GM12875 (cell line): ENCODE data around the gene CFAP92.
A peak's percentile ranks its signal among the peaks of the same experiment; 100 is the strongest.

Experiments
- H3K4me3 ChIP-seq: one replicate; pipeline ENCODE4 v1.5.1; 2011; ENCODE audit warnings: low read depth, low read length, control low read depth
- TF ChIP-seq, protein P1 (sequence below): IDR thresholded peaks from 2 replicates; pipeline ENCODE4 v1.5.1; 2011; ENCODE audit warnings: low read depth, mild to moderate bottlenecking, control low read depth, inconsistent platforms, low read length, moderate library complexity, borderline replicate concordance; ENCODE audit not compliant: insufficient read depth

CFAP92 gene

DNA sequence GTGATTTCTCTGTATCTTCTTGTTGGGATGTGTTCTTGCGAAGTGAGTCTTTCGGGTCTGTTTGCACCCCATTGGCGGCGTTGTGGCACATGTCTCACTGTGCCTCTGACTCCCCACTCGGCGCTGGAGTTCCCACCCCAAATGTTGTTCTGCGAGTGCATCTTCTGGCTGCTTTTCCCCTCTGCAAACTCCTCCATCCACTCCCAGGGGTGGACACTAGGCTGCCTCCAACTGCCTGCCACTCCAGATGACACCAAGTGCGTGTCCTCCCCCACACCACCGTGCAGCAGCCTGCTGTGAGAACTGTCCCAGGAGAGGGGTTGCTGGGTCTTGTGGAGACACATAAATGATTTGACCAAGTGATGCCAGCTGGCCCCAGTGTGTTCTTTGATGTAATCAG is 24.9 kb upstream of the CFAP92 start:
- TF ChIP-seq, protein P1, sequence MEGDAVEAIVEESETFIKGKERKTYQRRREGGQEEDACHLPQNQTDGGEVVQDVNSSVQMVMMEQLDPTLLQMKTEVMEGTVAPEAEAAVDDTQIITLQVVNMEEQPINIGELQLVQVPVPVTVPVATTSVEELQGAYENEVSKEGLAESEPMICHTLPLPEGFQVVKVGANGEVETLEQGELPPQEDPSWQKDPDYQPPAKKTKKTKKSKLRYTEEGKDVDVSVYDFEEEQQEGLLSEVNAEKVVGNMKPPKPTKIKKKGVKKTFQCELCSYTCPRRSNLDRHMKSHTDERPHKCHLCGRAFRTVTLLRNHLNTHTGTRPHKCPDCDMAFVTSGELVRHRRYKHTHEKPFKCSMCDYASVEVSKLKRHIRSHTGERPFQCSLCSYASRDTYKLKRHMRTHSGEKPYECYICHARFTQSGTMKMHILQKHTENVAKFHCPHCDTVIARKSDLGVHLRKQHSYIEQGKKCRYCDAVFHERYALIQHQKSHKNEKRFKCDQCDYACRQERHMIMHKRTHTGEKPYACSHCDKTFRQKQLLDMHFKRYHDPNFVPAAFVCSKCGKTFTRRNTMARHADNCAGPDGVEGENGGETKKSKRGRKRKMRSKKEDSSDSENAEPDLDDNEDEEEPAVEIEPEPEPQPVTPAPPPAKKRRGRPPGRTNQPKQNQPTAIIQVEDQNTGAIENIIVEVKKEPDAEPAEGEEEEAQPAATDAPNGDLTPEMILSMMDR = no peak
- no peak overlapping the region for H3K4me3 ChIP-seq

DNA sequence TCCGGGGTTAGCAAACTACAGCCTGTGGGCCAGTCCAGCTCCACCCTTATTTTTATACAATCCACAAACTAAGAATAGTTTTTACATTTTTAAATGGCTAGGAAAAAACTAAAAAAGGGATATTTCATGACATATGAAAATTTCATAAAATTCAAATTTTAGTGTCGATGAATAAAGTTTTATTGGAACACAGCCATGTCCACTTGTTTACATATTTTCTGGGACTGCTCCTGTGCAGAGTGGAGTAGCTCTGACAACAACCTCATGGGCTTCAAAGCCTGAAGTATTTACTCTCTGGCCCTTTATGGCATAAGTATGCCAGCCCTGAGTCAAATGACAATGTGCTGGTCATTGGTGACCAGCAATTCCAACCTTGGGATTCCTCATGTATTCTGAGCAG is 24.4 kb upstream of the CFAP92 start:
- H3K4me3 ChIP-seq = no peak overlapping the region
- TF ChIP-seq, protein P1 = no peak

DNA sequence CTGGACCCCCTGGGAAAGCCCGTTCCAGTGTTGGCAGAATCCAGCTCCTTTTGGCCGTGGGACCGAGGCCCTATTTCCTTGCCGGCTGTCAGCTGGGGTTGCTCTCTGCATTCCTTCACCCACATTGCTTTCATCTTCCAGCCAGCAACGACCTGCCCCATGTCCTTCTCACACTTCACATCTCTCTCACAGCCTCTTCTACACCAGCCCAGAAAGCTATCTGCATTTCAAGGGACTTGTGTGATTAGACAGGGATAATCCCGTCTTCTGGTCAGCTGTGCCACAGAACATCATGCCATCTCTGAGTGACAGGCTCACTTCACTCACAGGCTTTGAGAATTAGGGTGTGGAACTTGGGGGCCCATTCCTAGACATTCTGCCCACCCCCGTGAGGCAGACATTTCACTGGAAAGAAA is 23.6 kb upstream of the CFAP92 start:
- H3K4me3 ChIP-seq = peak overlapping the region; percentile 12
- TF ChIP-seq, protein P1 = no peak

DNA sequence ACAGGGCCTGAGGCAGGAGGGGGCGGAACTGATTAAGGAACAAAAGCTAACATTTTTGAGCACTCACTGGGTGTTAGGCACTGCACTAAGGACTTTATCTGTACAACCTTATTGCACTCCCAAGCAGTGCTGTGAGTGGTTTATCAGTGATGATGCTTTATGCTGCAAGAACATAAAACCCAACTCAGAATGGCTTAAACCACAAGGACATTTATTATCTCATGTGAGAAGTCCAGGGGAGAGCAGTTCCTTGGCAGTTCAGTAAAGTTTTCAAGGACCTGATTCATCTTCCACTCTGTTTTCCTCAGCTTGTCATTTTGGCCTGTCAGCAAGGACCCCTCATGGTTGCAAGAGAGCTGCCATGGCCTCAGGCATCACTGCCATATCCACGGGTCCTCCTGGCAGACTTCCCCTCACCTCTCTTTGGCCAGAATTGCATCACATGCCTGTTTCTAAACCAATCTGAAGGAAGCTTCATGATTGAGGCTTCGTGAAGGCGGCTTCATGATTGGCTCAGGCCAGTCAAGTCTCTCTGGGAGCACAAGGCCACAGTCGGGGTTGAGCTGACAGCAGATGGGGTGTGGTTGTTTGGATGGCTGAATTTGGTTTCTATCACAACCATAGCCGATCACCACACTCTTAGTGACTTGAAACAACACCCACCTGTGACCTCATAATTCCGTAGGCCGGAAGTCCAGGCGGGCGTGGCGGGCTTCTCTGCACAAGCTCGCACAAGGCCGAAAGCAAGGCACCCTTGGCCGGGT is 23.0 kb upstream of the CFAP92 start:
- peak overlapping the region; percentile 12 for H3K4me3 ChIP-seq
- TF ChIP-seq, protein P1 = no peak

DNA sequence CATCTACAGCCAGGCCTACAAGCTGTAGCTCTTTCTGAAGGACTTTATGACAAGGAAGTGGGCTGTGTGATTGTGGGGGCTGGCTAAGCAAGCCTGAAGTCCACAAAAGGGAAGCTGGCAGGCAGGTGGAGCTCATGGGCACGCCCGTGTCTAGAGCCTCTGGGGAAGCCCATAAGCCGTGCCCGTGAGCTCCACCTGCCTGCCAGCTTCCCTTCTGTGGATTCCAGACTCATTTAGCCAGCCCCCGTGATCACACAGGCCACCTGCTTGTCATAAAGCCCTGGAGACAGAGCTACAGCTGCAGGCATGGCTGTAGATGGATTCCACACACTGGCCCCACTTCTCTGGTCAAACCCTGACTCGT is 22.5 kb upstream of the CFAP92 start:
- no peak overlapping the region for H3K4me3 ChIP-seq
- TF ChIP-seq, protein P1 = no peak

DNA sequence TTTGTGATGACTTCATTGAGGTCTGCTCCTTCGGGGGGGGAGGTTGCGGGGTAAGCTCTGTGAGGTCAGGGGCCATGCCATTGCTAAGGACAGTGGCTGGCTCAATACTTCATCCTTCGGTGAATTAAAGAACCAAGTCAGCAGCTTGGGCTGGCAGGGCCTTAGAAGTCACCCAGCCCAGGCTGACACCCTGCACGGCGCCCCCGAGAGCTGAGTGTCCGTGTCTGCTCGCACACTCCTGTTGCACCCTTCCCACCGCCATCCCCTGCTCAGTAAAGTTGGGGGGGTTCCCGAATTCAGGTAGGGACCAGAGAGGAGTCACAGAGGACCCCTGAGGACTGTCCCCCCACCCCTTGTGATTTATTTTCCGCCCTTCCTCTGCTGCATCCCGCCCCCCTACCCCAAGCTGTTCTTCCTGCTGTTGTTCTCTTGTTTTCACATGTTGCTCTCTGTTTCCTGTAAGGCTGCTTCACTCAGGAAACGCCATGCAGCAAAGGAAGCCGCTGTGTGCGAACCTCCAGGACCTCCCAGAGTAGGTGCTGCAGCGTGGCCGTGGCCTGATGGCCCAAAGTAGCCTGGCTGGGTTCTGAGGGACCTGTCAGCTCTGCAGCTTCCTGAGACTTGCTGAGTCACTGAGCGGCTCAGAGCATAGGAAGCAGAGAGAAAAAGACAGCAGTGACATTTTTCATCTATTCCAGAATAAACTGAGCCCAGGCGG is 21.7 kb upstream of the CFAP92 start:
- H3K4me3 ChIP-seq = no peak overlapping the region
- TF ChIP-seq, protein P1 = no peak
